ENCODE data around the gene FRMD1.

The FRMD1 gene

GRCh38 chr6:168088161-168089053 is 9.4 kb upstream of the FRMD1 start:
- TF ChIP-seq, protein P1, sequence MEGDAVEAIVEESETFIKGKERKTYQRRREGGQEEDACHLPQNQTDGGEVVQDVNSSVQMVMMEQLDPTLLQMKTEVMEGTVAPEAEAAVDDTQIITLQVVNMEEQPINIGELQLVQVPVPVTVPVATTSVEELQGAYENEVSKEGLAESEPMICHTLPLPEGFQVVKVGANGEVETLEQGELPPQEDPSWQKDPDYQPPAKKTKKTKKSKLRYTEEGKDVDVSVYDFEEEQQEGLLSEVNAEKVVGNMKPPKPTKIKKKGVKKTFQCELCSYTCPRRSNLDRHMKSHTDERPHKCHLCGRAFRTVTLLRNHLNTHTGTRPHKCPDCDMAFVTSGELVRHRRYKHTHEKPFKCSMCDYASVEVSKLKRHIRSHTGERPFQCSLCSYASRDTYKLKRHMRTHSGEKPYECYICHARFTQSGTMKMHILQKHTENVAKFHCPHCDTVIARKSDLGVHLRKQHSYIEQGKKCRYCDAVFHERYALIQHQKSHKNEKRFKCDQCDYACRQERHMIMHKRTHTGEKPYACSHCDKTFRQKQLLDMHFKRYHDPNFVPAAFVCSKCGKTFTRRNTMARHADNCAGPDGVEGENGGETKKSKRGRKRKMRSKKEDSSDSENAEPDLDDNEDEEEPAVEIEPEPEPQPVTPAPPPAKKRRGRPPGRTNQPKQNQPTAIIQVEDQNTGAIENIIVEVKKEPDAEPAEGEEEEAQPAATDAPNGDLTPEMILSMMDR (IDR thresholded peaks at IDR 0.05; ENCODE audit: control insufficient read depth, insufficient read depth, low read depth, low read length, missing control alignments): no peak
- DNase-seq (ENCODE audit: low read depth): no peak
- H3K4me3 ChIP-seq (ENCODE audit: control insufficient read depth, low read depth, low read length): no peak overlapping the region

DNA sequence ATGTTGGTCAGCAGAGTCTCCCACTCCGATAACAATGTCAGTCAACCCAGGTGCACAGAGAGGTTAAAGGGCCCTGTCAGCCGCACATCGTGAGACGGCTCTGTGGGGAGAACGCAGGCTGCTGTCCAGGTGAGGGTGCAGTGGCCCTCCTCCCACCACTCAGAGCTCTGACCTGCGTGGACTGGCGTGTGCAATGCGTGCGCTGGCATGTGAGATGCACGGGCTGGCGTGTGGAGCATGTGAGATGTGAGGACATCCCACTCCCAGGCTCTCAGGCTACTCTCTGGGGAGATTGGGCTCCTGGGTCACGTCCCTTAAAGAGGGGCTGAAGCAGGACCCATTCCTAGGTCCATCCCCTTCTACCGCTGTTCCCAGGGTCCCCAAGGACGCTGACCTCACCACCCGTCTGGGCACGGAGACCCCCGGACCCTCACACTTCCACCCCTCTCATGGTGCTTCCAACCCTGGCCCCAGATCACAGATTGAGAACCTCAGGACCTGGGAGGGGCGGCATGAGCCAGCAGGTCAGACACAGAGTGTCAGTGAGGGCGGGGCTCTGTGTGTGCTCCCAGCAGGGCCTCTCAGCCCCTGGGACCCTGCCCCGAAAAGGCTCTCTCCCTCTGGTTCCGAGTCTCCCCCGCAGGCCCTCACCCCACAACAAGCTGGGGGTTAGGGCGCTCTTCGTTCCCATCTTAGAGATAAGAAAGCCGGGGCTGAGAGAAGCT is 8.6 kb upstream of the FRMD1 start:
- no peak for DNase-seq (ENCODE audit: low read depth)
- TF ChIP-seq, protein P1 (IDR thresholded peaks at IDR 0.05; ENCODE audit: control insufficient read depth, insufficient read depth, low read depth, low read length, missing control alignments): no peak

DNA sequence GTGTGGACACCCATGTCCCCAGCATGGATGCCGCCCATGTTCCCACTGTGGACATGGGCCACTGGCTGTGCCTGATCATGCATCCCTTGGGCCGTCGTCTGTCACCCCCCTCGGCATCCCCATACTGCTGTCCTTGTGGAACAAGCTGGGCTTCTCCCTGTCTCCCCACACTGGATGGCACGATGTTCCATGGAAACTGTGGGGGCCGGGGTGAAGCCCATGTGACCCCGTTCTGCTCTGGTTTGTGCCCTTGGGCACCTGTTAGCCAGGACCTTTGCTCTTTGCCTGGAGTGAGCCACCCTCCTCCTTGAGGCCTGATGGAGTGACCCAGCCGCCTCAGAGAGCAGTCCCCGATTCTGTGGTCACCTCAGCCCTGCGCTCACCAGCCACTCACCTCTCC is 7.6 kb upstream of the FRMD1 start:
- TF ChIP-seq, protein P1 (IDR thresholded peaks at IDR 0.05; ENCODE audit: control insufficient read depth, insufficient read depth, low read depth, low read length, missing control alignments): no peak
- no peak overlapping the region for H3K4me3 ChIP-seq (ENCODE audit: control insufficient read depth, low read depth, low read length)
- DNase-seq (ENCODE audit: low read depth): no peak

More for the DNA sequence above, 8.6 kb upstream of the FRMD1 start:
- no peak overlapping the region for H3K4me3 ChIP-seq (ENCODE audit: control insufficient read depth, low read depth, low read length)

GRCh38 chr6:168086066-168086465 is 7.1 kb upstream of the FRMD1 start:
- TF ChIP-seq, protein P1 (IDR thresholded peaks at IDR 0.05; ENCODE audit: control insufficient read depth, insufficient read depth, low read depth, low read length, missing control alignments): no peak

DNA sequence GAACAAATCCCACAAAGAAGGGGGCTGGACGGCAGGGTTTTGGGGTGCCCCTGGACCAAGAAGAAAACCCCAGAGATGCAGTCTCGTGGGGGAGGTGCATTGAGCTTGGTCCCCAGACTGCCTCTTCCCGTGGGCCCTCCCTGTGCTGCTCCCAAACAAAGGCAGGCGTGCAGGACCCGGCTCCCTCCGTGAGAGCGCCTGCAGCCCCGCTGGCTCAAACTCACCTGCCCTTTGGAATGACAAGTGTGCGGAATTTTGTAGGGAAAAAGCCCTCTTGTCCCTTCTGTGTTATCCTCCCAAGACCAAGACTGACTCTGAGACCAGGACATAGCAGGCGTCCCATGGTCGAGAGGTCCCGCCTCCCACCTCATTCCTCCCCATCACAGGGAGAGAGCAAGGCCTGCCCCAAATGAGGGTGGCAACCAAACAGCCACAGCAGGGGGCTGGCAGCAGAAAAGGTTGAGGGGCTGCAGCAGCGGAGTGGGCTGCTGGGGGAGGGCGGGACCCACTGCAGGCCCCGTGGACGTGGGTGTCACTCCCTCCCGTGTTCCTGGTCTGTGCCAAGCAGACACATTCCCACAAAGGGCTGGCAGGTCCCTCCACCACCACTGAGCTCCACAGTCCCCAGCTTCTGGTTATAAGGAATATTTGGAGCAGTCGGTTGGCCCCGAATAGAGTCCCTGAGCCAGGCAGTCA is 5.6 kb upstream of the FRMD1 start:
- TF ChIP-seq, protein P1 (IDR thresholded peaks at IDR 0.05; ENCODE audit: control insufficient read depth, insufficient read depth, low read depth, low read length, missing control alignments): no peak

More at GRCh38 chr6:168086066-168086465, 7.1 kb upstream of the FRMD1 start:
- no peak for DNase-seq (ENCODE audit: low read depth)
- H3K4me3 ChIP-seq (ENCODE audit: control insufficient read depth, low read depth, low read length): no peak overlapping the region

GRCh38 chr6:168083514-168083885 is 4.5 kb upstream of the FRMD1 start:
- H3K4me3 ChIP-seq (ENCODE audit: control insufficient read depth, low read depth, low read length): no peak overlapping the region
- DNase-seq (ENCODE audit: low read depth): no peak
- TF ChIP-seq, protein P1 (IDR thresholded peaks at IDR 0.05; ENCODE audit: control insufficient read depth, insufficient read depth, low read depth, low read length, missing control alignments): no peak

More for the DNA sequence above, 5.6 kb upstream of the FRMD1 start:
- DNase-seq (ENCODE audit: low read depth): no peak
- no peak overlapping the region for H3K4me3 ChIP-seq (ENCODE audit: control insufficient read depth, low read depth, low read length)
